BJ (cell line): ENCODE results near the gene KLHDC7B. TPM values are rescaled to one million over a fixed set of nuclear protein-coding genes. Genes with fewer than 3 reads are reported as not detected.

ENCODE experiments used
- CTCF ChIA-PET: fragments of 350-600 bp; formaldehyde crosslinking; extraction: SDS; loops from one replicate; lab custom pipeline; 2021; ENCODE audit warnings: antibody characterized with exemption, inconsistent platforms; lab: Yijun Ruan, JAX
- POLR2A ChIA-PET: fragments of 300-600 bp; sonication (Branson Sonifier 250); formaldehyde crosslinking; extraction: SDS; loops from one replicate; lab custom pipeline; 2021; ENCODE audit warnings: antibody characterized with exemption; lab: Charles Lee
- DNase-seq: peaks from one replicate; pipeline ENCODE4 v3.0.0-alpha.2; 2011; ENCODE audit warnings: low read depth
- H3K27me3 ChIP-seq: 2 replicates; pipeline ENCODE4 v1.6.0; 2011; ENCODE audit warnings: low read length; ENCODE audit not compliant: control insufficient read depth, insufficient read depth
- H3K36me3 ChIP-seq: 2 replicates; pipeline ENCODE4 v1.5.1; 2011; ENCODE audit warnings: low read length; ENCODE audit not compliant: control insufficient read depth, insufficient read depth
- H3K4me3 ChIP-seq: 2 replicates; pipeline ENCODE4 v1.5.1; 2011; ENCODE audit warnings: low read depth, mild to moderate bottlenecking, control low read depth, low read length
- CTCF ChIP-seq: IDR thresholded peaks from 2 replicates; pipeline ENCODE4 v1.5.1; 2011; ENCODE audit warnings: low read depth, mild to moderate bottlenecking, control low read depth, inconsistent platforms, low read length, moderate library complexity; ENCODE audit not compliant: insufficient read depth
- polyA plus RNA-seq: library from polyadenylated mRNA; depleted of rRNA; stranded (reverse); fragments of >200 nt; gene quantifications from 2 replicates; pipeline ENCODE4 v1.2.3, GENCODE V29; 2011

The KLHDC7B gene
- polyA plus RNA-seq, 1 experiment, result 0.34 TPM

GRCh38 chr22:50525104-50525857 lies 20.4 kb upstream of the KLHDC7B start, which contains the start of gene SCO2:
Gene SCO2 (minus strand): TSS chr22:50525598. CDS start chr22:50524411, 1,187 bp downstream.
- DNase-seq, result peak; percentile 69
- TF ChIP-seq CTCF, result peak; percentile 42
- peak within 1 kb of the TSS; percentile 75 for H3K4me3 ChIP-seq
- H3K27me3 ChIP-seq, result no peaks in the 10 kb centered on the region
- peaks cover 24% of the 10 kb centered on the region for H3K36me3 ChIP-seq
- ChIA-PET POLR2A (interaction anchor here (0.5 to 1.4 kb wide), 4 partner anchors 13 to 112 kb away, joined by 3 to 14 read pairs (median 6); partner anchors contain the start of genes KLHDC7B, LMF2 and NCAPH2), CTCF (interaction anchor here (0.7 to 2.2 kb wide), 25 partner anchors 9 to 287 kb away, joined by 3 to 22 read pairs (median 6); partner anchors contain the start of genes CHKB, CPT1B, HDAC10 and KLHDC7B)

GRCh38 chr22:50525858-50526107 lies 19.9 kb upstream of the KLHDC7B start:
- CTCF ChIA-PET, result interaction anchor here (0.7 to 2.2 kb wide), 25 partner anchors 10 to 287 kb away, joined by 3 to 22 read pairs (median 6); partner anchors contain the start of genes CHKB, CPT1B, HDAC10 and KLHDC7B
- H3K36me3 ChIP-seq, result peaks cover 24% of the 10 kb centered on the region

GRCh38 chr22:50526108-50526833 lies 19.4 kb upstream of the KLHDC7B start:
- CTCF ChIA-PET, result interaction anchor here (0.7 to 2.2 kb wide), 28 partner anchors 9 to 288 kb away, joined by 3 to 22 read pairs (median 4); partner anchors contain the start of genes CHKB, CPT1B, HDAC10 and KLHDC7B
- H3K4me3 ChIP-seq, result peak overlapping the region; percentile 75
- no peak; the same call in 1 of the 2 replicates for TF ChIP-seq CTCF
- H3K27me3 ChIP-seq, result no peaks in the 10 kb centered on the region
- POLR2A ChIA-PET, result interaction anchor here (1.4 kb wide), 1 partner anchor 18 kb away, joined by 9 read pairs; the partner anchor contains the start of genes LMF2 and NCAPH2
- DNase-seq, result no peak
- H3K36me3 ChIP-seq, result peaks cover 24% of the 10 kb centered on the region

More at GRCh38 chr22:50525858-50526107, 19.9 kb upstream of the KLHDC7B start:
- TF ChIP-seq CTCF, result no peak
- no peak for DNase-seq
- POLR2A ChIA-PET, result interaction anchor here (0.5 to 1.4 kb wide), 3 partner anchors 13 to 20 kb away, joined by 3 to 9 read pairs (median 4); partner anchors contain the start of genes KLHDC7B, LMF2 and NCAPH2
- Histone ChIP-seq H3K4me3 (peak overlapping the region; percentile 75), H3K27me3 (no peaks in the 10 kb centered on the region)

- DNase-seq, result no peak
- ChIA-PET CTCF (interaction anchor here (0.8 to 1.6 kb wide), 6 partner anchors 12 to 48 kb away, joined by 3 to 4 read pairs (median 3); partner anchors contain the start of gene KLHDC7B), POLR2A (interaction anchor here (0.6 kb wide), 2 partner anchors 45 to 242 kb away, joined by 3 read pairs; no protein-coding TSS in a partner anchor)
- Histone ChIP-seq H3K36me3 (peaks cover 19% of the 10 kb centered on the region), H3K27me3 (no peaks in the 10 kb centered on the region), H3K4me3 (peak overlapping the region; percentile 75)
- no peak for TF ChIP-seq CTCF
Measured at GRCh38 chr22:50526834-50527801, 18.6 kb upstream of the KLHDC7B start.
